ENCODE results near the gene OLIG1. TPM values are rescaled to one million over a fixed set of nuclear protein-coding genes. Genes with fewer than 3 reads are reported as not detected.

Gene OLIG1
- total RNA-seq, 4 donors from 2014 or later = not detected

GRCh38 chr21:33053951-33054350 lies 16.0 kb upstream of the OLIG1 start:
- TF ChIP-seq POLR2A (IDR thresholded peaks at IDR 0.05) = no peak
- no peak for TF ChIP-seq EP300 (IDR thresholded peaks at IDR 0.05)
- no peak for TF ChIP-seq CTCF (IDR thresholded peaks at IDR 0.05)
- Histone ChIP-seq H3K27ac (no peak overlapping the region), H3K4me1 (peaks cover 0 to 9% (median 0%) of the 10 kb centered on the region in 4 donors), H3K4me3 (no peak overlapping the region), H3K27me3 (peaks cover 0 to 8% of the 10 kb centered on the region in 2 donors), H3K9me3 (no peaks in the 10 kb centered on the region), H3K36me3 (no peaks in the 10 kb centered on the region)
- DNase-seq (ENCODE audit: low spot score in 2 of 2) = no peak

- H3K27ac ChIP-seq = no peak overlapping the region
- no peaks in the 10 kb centered on the region for H3K27me3 ChIP-seq
- H3K4me1 ChIP-seq = peaks cover 0 to 17% (median 0%) of the 10 kb centered on the region in 4 donors
- 73% methylated on average over 5 of the region's 5 CpGs for WGBS, 2 donors
- no peaks in the 10 kb centered on the region for H3K36me3 ChIP-seq
- DNase-seq (ENCODE audit: low spot score in 2 of 2) = no peak
- H3K9me3 ChIP-seq = no peaks in the 10 kb centered on the region
- TF ChIP-seq CTCF (IDR thresholded peaks at IDR 0.05) = no peak
- TF ChIP-seq POLR2A (IDR thresholded peaks at IDR 0.05) = no peak
- TF ChIP-seq EP300 (IDR thresholded peaks at IDR 0.05) = no peak
- no peak overlapping the region for H3K4me3 ChIP-seq
Measured at GRCh38 chr21:33055991-33056390, 13.9 kb upstream of the OLIG1 start.

- TF ChIP-seq CTCF (IDR thresholded peaks at IDR 0.05) (no peak), EP300 (IDR thresholded peaks at IDR 0.05) (no peak), POLR2A (IDR thresholded peaks at IDR 0.05) (no peak)
- H3K4me3 ChIP-seq = no peak overlapping the region
Measured at GRCh38 chr21:33057385-33057940, 12.5 kb upstream of the OLIG1 start.

GRCh38 chr21:33058527-33058926 lies 11.4 kb upstream of the OLIG1 start:
- TF ChIP-seq EP300 (IDR thresholded peaks at IDR 0.05) (no peak), POLR2A (IDR thresholded peaks at IDR 0.05) (no peak), CTCF (IDR thresholded peaks at IDR 0.05) (no peak)
- Histone ChIP-seq H3K4me3 (no peak overlapping the region), H3K4me1 (peaks cover 0 to 17% (median 0%) of the 10 kb centered on the region in 4 donors), H3K36me3 (no peaks in the 10 kb centered on the region), H3K9me3 (no peaks in the 10 kb centered on the region), H3K27me3 (peaks cover 0 to 21% of the 10 kb centered on the region in 2 donors), H3K27ac (no peak overlapping the region)
- DNase-seq (ENCODE audit: low spot score in 2 of 2) = no peak
- WGBS, 2 donors = 54 to 63% methylated on average over 4 to 6 of the region's 6 CpGs

More at GRCh38 chr21:33057385-33057940, 12.5 kb upstream of the OLIG1 start:
- Histone ChIP-seq H3K27me3 (peaks cover 0 to 10% of the 10 kb centered on the region in 2 donors), H3K27ac (no peak overlapping the region), H3K4me1 (peaks cover 0 to 17% (median 0%) of the 10 kb centered on the region in 4 donors), H3K9me3 (no peaks in the 10 kb centered on the region), H3K36me3 (no peaks in the 10 kb centered on the region)
- WGBS, 2 donors = 91% methylated on average over 10 to 11 of the region's 11 CpGs
- no peak for DNase-seq (ENCODE audit: low spot score in 2 of 2)

- Histone ChIP-seq H3K36me3 (no peaks in the 10 kb centered on the region), H3K9me3 (no peaks in the 10 kb centered on the region), H3K4me3 (no peak overlapping the region), H3K27ac (peak overlapping the region in 1 of 4 donors; percentile 27), H3K27me3 (peaks cover 0 to 25% of the 10 kb centered on the region in 2 donors), H3K4me1 (peaks cover 0 to 17% (median 0%) of the 10 kb centered on the region in 4 donors)
- no peak for DNase-seq (ENCODE audit: low spot score in 2 of 2)
- WGBS, 2 donors = 40 to 49% methylated on average over 6 of the region's 6 CpGs
- TF ChIP-seq CTCF (IDR thresholded peaks at IDR 0.05) (no peak), POLR2A (IDR thresholded peaks at IDR 0.05) (no peak), EP300 (IDR thresholded peaks at IDR 0.05) (no peak)
Measured at GRCh38 chr21:33058957-33059356, 11.0 kb upstream of the OLIG1 start.

Data from tibial nerve (tissue), 4 donors.